ENCODE results near the gene AFF1. TPM values are rescaled to one million over a fixed set of nuclear protein-coding genes. Genes with fewer than 3 reads are reported as not detected.

The AFF1 gene
- polyA plus RNA-seq, 1 donor (not counting 4 experiments of a cell fraction or from before 2014, with no cell fraction given), result 14.4 TPM

GRCh38 chr4:86935566-86935852 is 698 bp downstream of the AFF1 start:
- Histone ChIP-seq H3K9me3 (ENCODE audit: control insufficient read depth, low read depth, low read length) (no peaks in the 10 kb centered on the region), H3K27ac (ENCODE audit: control insufficient read depth, insufficient read depth, low read length) (peak overlapping the region; percentile 85), H3K4me1 (ENCODE audit: control insufficient read depth, extremely low read depth, insufficient read depth, low read length) (peaks cover 21% of the 10 kb centered on the region), H3K9me1 (ENCODE audit: control insufficient read depth, extremely low read depth, insufficient read depth, low read length) (no peaks in the 10 kb centered on the region), H3K4me3 (ENCODE audit: control insufficient read depth in 2 of 3, extremely low read depth in 1 of 3, insufficient read depth in 2 of 3, low read depth in 1 of 3, low read length in 3 of 3) (peak overlapping the region; percentile 57 to 95 (median 65)), H3K4me2 (ENCODE audit: control insufficient read depth, extremely low read depth, insufficient read depth, low read depth, low read length) (peak overlapping the region; percentile 74), H2AFZ (ENCODE audit: control insufficient read depth, low read length) (peak overlapping the region; percentile 82), H3K36me3 (ENCODE audit: control insufficient read depth in 2 of 2, extremely low read depth in 1 of 2, insufficient read depth in 2 of 2, low read length in 2 of 2) (no peaks in the 10 kb centered on the region), H3K9ac (ENCODE audit: control insufficient read depth, extremely low read depth, insufficient read depth, low read length) (peak overlapping the region; percentile 96), H3K27me3 (ENCODE audit: control insufficient read depth, extremely low read depth, insufficient read depth, low read length) (no peaks in the 10 kb centered on the region), H3K79me2 (ENCODE audit: control insufficient read depth, insufficient read depth, low read length) (peaks cover 37% of the 10 kb centered on the region), H4K20me1 (ENCODE audit: control insufficient read depth, extremely low read depth, insufficient read depth, low read length) (no peaks in the 10 kb centered on the region)
- TF ChIP-seq CTCF (optimal IDR thresholded peaks at IDR 0.05 in 1 of 3, IDR thresholded peaks at IDR 0.05 in 1 of 3, conservative IDR thresholded peaks at IDR 0.05 in 1 of 3; ENCODE audit: extremely low read depth in 1 of 3, insufficient read depth in 2 of 3, low read length in 3 of 3) (no peak), EZH2 (IDR thresholded peaks at IDR 0.05; ENCODE audit: low read length) (no peak)
- FAIRE-seq (no peak), DNase-seq (ENCODE audit: low read depth, low spot score) (no peak)
- dilution Hi-C loops (cut with MboI; ENCODE audit: extremely low pct_ligation_motif_present, low sequenced_read_pairs), result no loop called here

- no peaks in the 10 kb centered on the region for H3K9me1 ChIP-seq (ENCODE audit: control insufficient read depth, extremely low read depth, insufficient read depth, low read length)
- peak overlapping the region; percentile 57 to 95 (median 65) for H3K4me3 ChIP-seq (ENCODE audit: control insufficient read depth in 2 of 3, extremely low read depth in 1 of 3, insufficient read depth in 2 of 3, low read depth in 1 of 3, low read length in 3 of 3)
- H4K20me1 ChIP-seq (ENCODE audit: control insufficient read depth, extremely low read depth, insufficient read depth, low read length), result no peaks in the 10 kb centered on the region
- H3K4me2 ChIP-seq (ENCODE audit: control insufficient read depth, extremely low read depth, insufficient read depth, low read depth, low read length), result peak overlapping the region; percentile 74
- TF ChIP-seq CTCF (optimal IDR thresholded peaks at IDR 0.05 in 1 of 3, IDR thresholded peaks at IDR 0.05 in 1 of 3, conservative IDR thresholded peaks at IDR 0.05 in 1 of 3; ENCODE audit: extremely low read depth in 1 of 3, insufficient read depth in 2 of 3, low read length in 3 of 3) (no peak), EZH2 (IDR thresholded peaks at IDR 0.05; ENCODE audit: low read length) (no peak)
- H3K36me3 ChIP-seq (ENCODE audit: control insufficient read depth in 2 of 2, extremely low read depth in 1 of 2, insufficient read depth in 2 of 2, low read length in 2 of 2), result no peaks in the 10 kb centered on the region
- peaks cover 21% of the 10 kb centered on the region for H3K4me1 ChIP-seq (ENCODE audit: control insufficient read depth, extremely low read depth, insufficient read depth, low read length)
- dilution Hi-C loops (cut with MboI; ENCODE audit: extremely low pct_ligation_motif_present, low sequenced_read_pairs), result no loop called here
- no peaks in the 10 kb centered on the region for H3K27me3 ChIP-seq (ENCODE audit: control insufficient read depth, extremely low read depth, insufficient read depth, low read length)
- no peaks in the 10 kb centered on the region for H3K9me3 ChIP-seq (ENCODE audit: control insufficient read depth, low read depth, low read length)
- peak; percentile 79 for FAIRE-seq
- peak overlapping the region; percentile 85 for H3K27ac ChIP-seq (ENCODE audit: control insufficient read depth, insufficient read depth, low read length)
- H3K79me2 ChIP-seq (ENCODE audit: control insufficient read depth, insufficient read depth, low read length), result peaks cover 43% of the 10 kb centered on the region
- H3K9ac ChIP-seq (ENCODE audit: control insufficient read depth, extremely low read depth, insufficient read depth, low read length), result peak overlapping the region; percentile 96
- H2AFZ ChIP-seq (ENCODE audit: control insufficient read depth, low read length), result peak overlapping the region; percentile 82
- peak; percentile 55 for DNase-seq (ENCODE audit: low read depth, low spot score)
Measured at GRCh38 chr4:86935853-86936733, 1.3 kb downstream of the AFF1 start.

All from keratinocyte (primary cell).